B cell (primary cell): Measurements from ENCODE around the gene MYD88. TPM values are rescaled to one million over a fixed set of nuclear protein-coding genes. Genes with fewer than 3 reads are reported as not detected.

ENCODE experiments used
- ATAC-seq: fragments of 200-7000 bp; cut with Tn5 transposase; one replicate; pipeline ENCODE4 v1.10.0; 2021; ENCODE audit warnings: low read depth, mild to moderate bottlenecking, moderate number of reproducible peaks, moderate library complexity
- CTCF ChIA-PET: fragments of 350-600 bp; sonication (Branson Sonifier 250); formaldehyde crosslinking; loops from one replicate; lab custom pipeline; 2021; ENCODE audit warnings: antibody characterized with exemption, inconsistent platforms; lab: Charles Lee
- POLR2A ChIA-PET: fragments of 350-600 bp; sonication (Branson Sonifier 250); formaldehyde crosslinking; loops from one replicate; lab custom pipeline; 2021; ENCODE audit warnings: antibody characterized with exemption; lab: Charles Lee
- DNase-seq: peaks from one replicate; pipeline ENCODE4 v3.0.0; 2013
- H2AFZ ChIP-seq: 2 replicates; pipeline ENCODE4 v1.6.1; 2012; ENCODE audit warnings: mild to moderate bottlenecking, low read depth, low read length; ENCODE audit not compliant: insufficient read depth, poor library complexity, severe bottlenecking
- H3K27ac ChIP-seq, 2 donors: 1 replicate in 1 of 2; 2 replicates in 1 of 2; pipeline ENCODE4 v1.5.1; 2012 to 2013; ENCODE audit warnings: low read length in 2 of 2, mild to moderate bottlenecking in 2 of 2, moderate library complexity in 1 of 2
- H3K27me3 ChIP-seq, 4 experiments: fragments of 200-600 bp in 1 of 4; sonication (generic) in 1 of 4; replicated peaks in 1 of 4; 1 replicate in 2 of 4; 2 replicates in 2 of 4; pipeline versions ENCODE4 v1.6.1 to v1.7.0; 2013 to 2016; ENCODE audit warnings: low read length in 3 of 4, mild to moderate bottlenecking in 2 of 4, mixed read lengths in 1 of 4, moderate library complexity in 1 of 4; ENCODE audit not compliant: insufficient read depth in 4 of 4, control insufficient read depth in 3 of 4; ENCODE audit errors: control extremely low read depth in 1 of 4
- H3K36me3 ChIP-seq, 2 experiments: replicated peaks in 1 of 2; 1 replicate in 1 of 2; 2 replicates in 1 of 2; pipeline versions ENCODE4 v1.6.1 to v1.7.1; 2013; ENCODE audit warnings: low read length in 1 of 2; ENCODE audit not compliant: insufficient read depth in 2 of 2, control insufficient read depth in 1 of 2; ENCODE audit errors: control extremely low read depth in 1 of 2, extremely low read depth in 1 of 2
- H3K4me1 ChIP-seq, 2 donors: fragments of 200-600 bp in 1 of 2; sonication (generic) in 1 of 2; 1 replicate in 1 of 2; 2 replicates in 1 of 2; pipeline versions ENCODE4 v1.5.1 to v1.6.1; 2013 to 2017; ENCODE audit warnings: low read length in 2 of 2; ENCODE audit not compliant: control insufficient read depth in 2 of 2, insufficient read depth in 2 of 2
- H3K4me2 ChIP-seq: replicated peaks from 2 replicates; pipeline ENCODE3; 2012; ENCODE audit warnings: mild to moderate bottlenecking, low read depth, low read length; ENCODE audit not compliant: poor library complexity, severe bottlenecking
- H3K4me3 ChIP-seq, 5 experiments: fragments of 200-600 bp in 1 of 5; sonication (generic) in 1 of 5; 1 replicate in 3 of 5; 2 replicates in 2 of 5; pipeline versions ENCODE4 v1.5.1 to v1.7.0; 2011 to 2016; ENCODE audit warnings: low read length in 4 of 5, mild to moderate bottlenecking in 4 of 5, low read depth in 2 of 5, control low read depth in 1 of 5, moderate library complexity in 1 of 5; ENCODE audit not compliant: insufficient read depth in 1 of 5; ENCODE audit errors: control extremely low read depth in 1 of 5, extremely low read depth in 1 of 5
- H3K79me2 ChIP-seq: fragments of 200-600 bp; sonication (generic); one replicate; pipeline ENCODE4 v1.6.0; 2016; ENCODE audit warnings: low read length; ENCODE audit not compliant: control insufficient read depth, insufficient read depth
- H3K9ac ChIP-seq: fragments of 200-600 bp; sonication (generic); 2 replicates; pipeline ENCODE4 v1.6.1; 2017; ENCODE audit warnings: mild to moderate bottlenecking, low read length, moderate library complexity
- H3K9me3 ChIP-seq, 3 donors: one replicate each; pipeline versions ENCODE4 v1.6.1 to v1.7.1; 2013; ENCODE audit warnings: low read length in 2 of 3; ENCODE audit not compliant: control insufficient read depth in 2 of 3, insufficient read depth in 1 of 3; ENCODE audit errors: control extremely low read depth in 1 of 3
- H4K20me1 ChIP-seq: 2 replicates; pipeline ENCODE4 v1.6.0; 2012; ENCODE audit warnings: mild to moderate bottlenecking, low read length; ENCODE audit not compliant: insufficient read depth, control insufficient read depth, poor library complexity, severe bottlenecking
- H3K27ac Mint-ChIP-seq: one replicate; pipeline ENCODE4 v1.8.0; 2021; ENCODE audit warnings: mixed read lengths
- H3K27me3 Mint-ChIP-seq: one replicate; pipeline ENCODE4 v1.8.0; 2021; ENCODE audit warnings: mixed read lengths
- H3K4me1 Mint-ChIP-seq: one replicate; pipeline ENCODE4 v1.8.0; 2021; ENCODE audit warnings: mixed read lengths
- H3K4me3 Mint-ChIP-seq: one replicate; pipeline ENCODE4 v1.8.0; 2021; ENCODE audit warnings: mixed read lengths
- H3K9me3 Mint-ChIP-seq: one replicate; pipeline ENCODE4 v1.8.0; 2022; ENCODE audit warnings: mixed read lengths; ENCODE audit not compliant: insufficient read depth
- EZH2 ChIP-seq: IDR thresholded peaks from 2 replicates; pipeline ENCODE4 v1.6.1; 2012; ENCODE audit warnings: borderline replicate concordance, low read depth, mild to moderate bottlenecking, moderate library complexity, low read length; ENCODE audit not compliant: insufficient read depth, poor library complexity, severe bottlenecking
- WGBS: methylation state at CpG from one replicate; pipeline ENCODE4 v1.1.5; 2013; ENCODE audit warnings: missing lambda C conversion rate; ENCODE audit not compliant: insufficient coverage; 5-methylcytosine and 5-hydroxymethylcytosine counted together
- intact Hi-C: fragments of 100-400 bp; cut with micrococcal nuclease; formaldehyde crosslinking; loops from one replicate; pipeline ENCODE4 v1.10.0; 2022
- polyA plus RNA-seq: library from polyadenylated mRNA; depleted of rRNA; stranded (reverse); fragments of >200 nt; gene quantifications from 2 replicates; pipeline ENCODE4 v1.2.3, GENCODE V29; 2012
- total RNA-seq, 2 donors: library from RNA; stranded (reverse); fragments of 120-200 nt in 1 of 2; gene quantifications; 1 replicate in 1 of 2; 2 replicates in 1 of 2; pipeline versions ENCODE4 v1.2.3 to v1.2.4, GENCODE V29; 2013 to 2022
- TF ChIP-seq, protein P1 (sequence below): fragments of 200-600 bp; IDR thresholded peaks from one replicate; pipeline ENCODE4 v1.8.0; 2022; ENCODE audit warnings: antibody characterized with exemption, mild to moderate bottlenecking

MYD88 gene
- total and polyA plus RNA-seq, 2 donors (not counting 1 experiment from before 2014, with no cell fraction given): 48.0 to 52.3 TPM

DNA sequence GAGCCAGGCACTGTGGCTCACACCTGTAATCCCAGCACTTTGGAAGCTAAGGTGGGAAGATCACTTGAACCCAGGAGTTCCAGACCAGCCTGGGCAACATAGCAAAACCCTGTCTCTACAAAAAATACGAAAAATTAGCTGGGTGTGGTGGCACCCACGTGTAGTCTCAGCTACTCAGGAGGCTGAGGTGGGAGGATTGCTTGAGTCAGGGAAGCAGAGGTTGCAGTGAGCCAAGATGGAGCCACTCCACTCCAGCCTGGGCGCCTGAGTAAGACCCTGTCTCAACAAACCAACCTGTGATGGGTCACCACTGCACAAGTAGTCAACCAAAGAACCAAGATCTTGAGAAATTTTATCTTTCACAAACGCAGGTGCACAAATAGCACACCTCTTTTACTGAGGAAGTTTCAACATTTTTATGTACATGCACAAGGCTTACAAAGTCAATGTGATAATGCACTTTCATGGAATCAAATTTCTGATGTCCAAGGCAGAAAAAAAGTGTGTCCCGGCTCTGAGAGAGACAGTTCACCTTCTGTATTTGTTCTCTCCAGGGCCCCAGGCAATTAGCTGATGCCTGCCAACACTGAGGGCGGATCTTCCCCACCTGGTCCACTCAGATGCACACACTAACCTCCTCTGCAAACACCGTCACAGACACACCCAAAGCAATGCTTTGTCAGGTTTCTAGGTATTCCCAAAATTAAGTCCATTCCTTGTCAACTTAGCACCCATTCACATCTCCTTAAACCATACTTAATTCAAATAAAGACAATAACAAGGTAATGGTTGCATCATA is 13.9 kb upstream of the MYD88 start:
- Histone ChIP-seq H3K4me2 (no peak overlapping the region), H3K27me3 (no peaks in the 10 kb centered on the region), H3K27ac (no peak overlapping the region), H3K4me3 (no peak overlapping the region), H3K79me2 (no peaks in the 10 kb centered on the region), H3K36me3 (peaks cover 3 to 78% of the 10 kb centered on the region in 2 experiments), H3K4me1 (no peaks in the 10 kb centered on the region), H3K9me3 (no peaks in the 10 kb centered on the region), H3K9ac (no peak overlapping the region), H2AFZ (no peak overlapping the region), H4K20me1 (peaks cover 23% of the 10 kb centered on the region)
- H3K27me3 Mint-ChIP-seq: no peaks in the 10 kb centered on the region
- no peak overlapping the region for H3K4me3 Mint-ChIP-seq
- POLR2A ChIA-PET: no interaction called here
- H3K27ac Mint-ChIP-seq: no peak overlapping the region
- no peak for ATAC-seq
- no peaks in the 10 kb centered on the region for H3K9me3 Mint-ChIP-seq
- CTCF ChIA-PET: no interaction called here
- no peak for DNase-seq
- intact Hi-C loops: no loop called here
- H3K4me1 Mint-ChIP-seq: no peaks in the 10 kb centered on the region
- WGBS: 89% methylated on average over 5 of the region's 7 CpGs
- TF ChIP-seq EZH2: no peak
- TF ChIP-seq, protein P1, sequence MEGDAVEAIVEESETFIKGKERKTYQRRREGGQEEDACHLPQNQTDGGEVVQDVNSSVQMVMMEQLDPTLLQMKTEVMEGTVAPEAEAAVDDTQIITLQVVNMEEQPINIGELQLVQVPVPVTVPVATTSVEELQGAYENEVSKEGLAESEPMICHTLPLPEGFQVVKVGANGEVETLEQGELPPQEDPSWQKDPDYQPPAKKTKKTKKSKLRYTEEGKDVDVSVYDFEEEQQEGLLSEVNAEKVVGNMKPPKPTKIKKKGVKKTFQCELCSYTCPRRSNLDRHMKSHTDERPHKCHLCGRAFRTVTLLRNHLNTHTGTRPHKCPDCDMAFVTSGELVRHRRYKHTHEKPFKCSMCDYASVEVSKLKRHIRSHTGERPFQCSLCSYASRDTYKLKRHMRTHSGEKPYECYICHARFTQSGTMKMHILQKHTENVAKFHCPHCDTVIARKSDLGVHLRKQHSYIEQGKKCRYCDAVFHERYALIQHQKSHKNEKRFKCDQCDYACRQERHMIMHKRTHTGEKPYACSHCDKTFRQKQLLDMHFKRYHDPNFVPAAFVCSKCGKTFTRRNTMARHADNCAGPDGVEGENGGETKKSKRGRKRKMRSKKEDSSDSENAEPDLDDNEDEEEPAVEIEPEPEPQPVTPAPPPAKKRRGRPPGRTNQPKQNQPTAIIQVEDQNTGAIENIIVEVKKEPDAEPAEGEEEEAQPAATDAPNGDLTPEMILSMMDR: no peak
